Pancreas (tissue), 10 donors: ENCODE measurements around the gene AATF. TPM values are rescaled to one million over a fixed set of nuclear protein-coding genes. Genes with fewer than 3 reads are reported as not detected.

Source experiments
- ATAC-seq, 4 donors: fragments of 200-7000 bp; cut with Tn5 transposase; one replicate each; pipeline versions ENCODE4 v1.8.0 to v1.9.1; 2020; ENCODE audit warnings: mild to moderate bottlenecking in 4 of 4, moderate library complexity in 4 of 4
- DNase-seq, 6 donors: peaks; one replicate each; pipeline ENCODE4 v3.0.0-alpha.2; 2020
- FAIRE-seq: peaks from 2 replicates; lab custom pipeline; 2012; peaks lifted over from hg19 to GRCh38; lab: Jason Lieb, UNC
- H3K27ac ChIP-seq, 4 donors: fragments of 200-600 bp; sonication (generic); 1 replicate in 3 of 4; 2 replicates in 1 of 4; pipeline versions ENCODE4 v1.5.0 to v1.8.0; 2020
- H3K27me3 ChIP-seq, 4 donors: fragments of 200-600 bp; one replicate each; pipeline ENCODE4 v1.8.0; 2021
- H3K36me3 ChIP-seq, 3 donors: fragments of 200-600 bp; sonication (generic) in 1 of 3; one replicate each; pipeline versions ENCODE4 v1.5.0 to v1.8.0; 2020 to 2021
- H3K4me1 ChIP-seq, 3 donors: fragments of 200-600 bp; one replicate each; pipeline ENCODE4 v1.8.0; 2021
- H3K4me3 ChIP-seq, 4 donors: fragments of 200-600 bp; sonication (generic) in 2 of 4; one replicate each; pipeline versions ENCODE4 v1.5.0 to v1.8.0; 2020 to 2021
- H3K9me3 ChIP-seq, 4 donors: fragments of 200-600 bp; one replicate each; pipeline ENCODE4 v1.8.0; 2021
- WGBS, 2 donors: extraction: QIAGEN DNeasy Blood & Tissue Kit; methylation state at CpG; one replicate each; pipeline ENCODE4 v1.1.7; 2013; 5-methylcytosine and 5-hydroxymethylcytosine counted together
- intact Hi-C, 3 donors: fragments of 100-400 bp; cut with DNase I; formaldehyde crosslinking; loops; one replicate each; pipeline versions ENCODE4 v1.11.1 to v1.14.2; 2022
- polyA plus RNA-seq, 2 donors: library from polyadenylated mRNA; stranded (reverse); fragments of 200-250 nt; gene quantifications; one replicate each; pipeline ENCODE4 v1.2.3, GENCODE V29; 2013
- total RNA-seq, 6 donors: library from RNA; stranded (reverse); fragmentation: NEBNext Ultra II Directional in 4 of 6; extraction: Animal tissue kit (Norgen Biotek cat#: 25700) in 4 of 6; gene quantifications; one replicate each; pipeline versions ENCODE4 v1.2.1 to v1.2.4, GENCODE V29; 2021 to 2023
- TF ChIP-seq, protein P1 (sequence below), 4 donors: fragments of 200-600 bp; sonication (generic) in 3 of 4; IDR thresholded peaks; one replicate each; pipeline versions ENCODE4 v1.5.0 to v1.8.0; 2021; ENCODE audit warnings: antibody characterized with exemption in 4 of 4
- donor health status: healthy with polysubstance abuse.
- donor health status: DM: no; HTN: no; CAD: no; lungs with moderate emphysema.
- donor health status: DM: no; HTN: no; CAD: no.
- donor health status: control.
- donor health status: control.
- donor health status: Bipolar disorder and iron deficiency.
- donor health status: DM: yes; HTN: yes; CAD: no.
- donor health status: DM: no; HTN: no; CAD: no.
- donor health status: DM: no; HTN: no; CAD: no.
- donor health status: DM: yes; HTN: yes; CAD: no.

The AATF gene
- total and polyA plus RNA-seq, 8 donors = 20.1 to 38.4 (median 28.5) TPM

DNA sequence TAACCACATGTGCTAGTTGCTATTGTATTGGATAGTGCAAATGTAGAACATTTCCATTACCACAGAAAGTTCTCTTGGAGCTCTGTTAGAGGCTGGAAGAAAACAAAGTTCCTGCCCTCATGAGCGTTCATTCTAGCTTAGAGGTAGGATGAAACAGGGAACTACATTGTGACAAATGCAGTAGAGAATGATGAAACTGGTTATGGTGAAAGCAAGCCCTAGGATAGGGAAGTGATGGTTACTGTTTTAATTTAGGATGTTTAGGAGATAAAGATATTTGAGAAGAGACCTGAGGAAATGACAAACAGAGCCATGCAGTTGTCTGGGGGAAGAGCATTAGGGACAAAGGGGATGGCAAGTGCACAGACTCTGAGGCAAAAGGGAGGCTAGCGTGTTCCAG lies 50.7 kb downstream of the AATF start:
- DNase-seq = no peak
- H3K27ac ChIP-seq = no peak overlapping the region
- H3K4me3 ChIP-seq = no peak overlapping the region
- WGBS, 2 donors = 96% methylated on average over 2 of the region's 2 CpGs
- H3K9me3 ChIP-seq = no peaks in the 10 kb centered on the region
- no peaks in the 10 kb centered on the region for H3K27me3 ChIP-seq
- H3K36me3 ChIP-seq = peaks cover 0 to 15% (median 0%) of the 10 kb centered on the region in 3 donors
- FAIRE-seq = no peak
- TF ChIP-seq, protein P1, sequence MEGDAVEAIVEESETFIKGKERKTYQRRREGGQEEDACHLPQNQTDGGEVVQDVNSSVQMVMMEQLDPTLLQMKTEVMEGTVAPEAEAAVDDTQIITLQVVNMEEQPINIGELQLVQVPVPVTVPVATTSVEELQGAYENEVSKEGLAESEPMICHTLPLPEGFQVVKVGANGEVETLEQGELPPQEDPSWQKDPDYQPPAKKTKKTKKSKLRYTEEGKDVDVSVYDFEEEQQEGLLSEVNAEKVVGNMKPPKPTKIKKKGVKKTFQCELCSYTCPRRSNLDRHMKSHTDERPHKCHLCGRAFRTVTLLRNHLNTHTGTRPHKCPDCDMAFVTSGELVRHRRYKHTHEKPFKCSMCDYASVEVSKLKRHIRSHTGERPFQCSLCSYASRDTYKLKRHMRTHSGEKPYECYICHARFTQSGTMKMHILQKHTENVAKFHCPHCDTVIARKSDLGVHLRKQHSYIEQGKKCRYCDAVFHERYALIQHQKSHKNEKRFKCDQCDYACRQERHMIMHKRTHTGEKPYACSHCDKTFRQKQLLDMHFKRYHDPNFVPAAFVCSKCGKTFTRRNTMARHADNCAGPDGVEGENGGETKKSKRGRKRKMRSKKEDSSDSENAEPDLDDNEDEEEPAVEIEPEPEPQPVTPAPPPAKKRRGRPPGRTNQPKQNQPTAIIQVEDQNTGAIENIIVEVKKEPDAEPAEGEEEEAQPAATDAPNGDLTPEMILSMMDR (IDR thresholded peaks at IDR 0.05) = no peak
- intact Hi-C loops = no loop called here
- H3K4me1 ChIP-seq = no peaks in the 10 kb centered on the region
- ATAC-seq = no peak

DNA sequence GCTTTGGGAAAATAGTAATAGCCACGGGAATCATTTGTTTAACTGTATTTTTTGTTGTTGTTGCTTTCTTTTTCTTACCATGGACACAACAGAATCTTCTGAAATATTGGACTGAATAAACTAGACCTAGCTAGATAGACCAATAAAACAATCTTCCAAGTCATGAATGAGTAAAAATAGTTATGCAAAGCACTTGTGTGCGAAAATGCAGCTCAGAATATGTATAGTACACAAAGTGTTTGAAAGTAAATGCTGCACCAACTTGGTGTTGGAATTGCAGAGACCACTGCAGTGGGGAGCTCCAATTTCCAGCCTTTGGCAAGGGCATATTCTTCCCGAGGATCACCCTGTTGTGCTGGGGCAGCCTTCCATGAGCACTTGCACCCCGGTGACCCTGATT lies 68.0 kb downstream of the AATF start:
- TF ChIP-seq, protein P1 (IDR thresholded peaks at IDR 0.05) = no peak
- no peaks in the 10 kb centered on the region for H3K4me1 ChIP-seq
- H3K36me3 ChIP-seq = peaks cover 0 to 4% (median 0%) of the 10 kb centered on the region in 3 donors
- H3K9me3 ChIP-seq = no peaks in the 10 kb centered on the region
- no peak overlapping the region for H3K27ac ChIP-seq
- 89 to 91% methylated on average over 4 of the region's 4 CpGs for WGBS, 2 donors
- H3K4me3 ChIP-seq = no peak overlapping the region
- FAIRE-seq (no peak), ATAC-seq (no peak), DNase-seq (no peak)
- no peaks in the 10 kb centered on the region for H3K27me3 ChIP-seq
- intact Hi-C loops = no loop called here

DNA sequence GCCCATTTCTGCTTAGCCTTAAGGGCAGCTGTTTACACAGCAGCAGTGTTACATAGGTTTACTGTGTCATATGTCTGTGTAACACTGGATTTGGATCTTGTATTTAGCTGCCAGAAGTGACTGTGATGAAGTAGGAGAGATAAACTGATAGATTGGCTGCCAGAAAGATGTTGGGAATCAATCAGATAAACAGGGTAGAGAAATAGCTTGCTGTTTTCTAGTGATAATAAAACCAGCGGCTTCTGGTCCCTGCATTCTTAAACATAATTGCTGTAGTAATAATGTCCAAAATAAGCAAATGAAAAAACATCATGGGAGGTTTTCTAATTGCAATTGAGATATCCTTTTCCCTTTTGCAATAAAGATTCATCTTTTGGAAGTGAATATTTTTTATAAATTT lies 68.7 kb downstream of the AATF start:
- Histone ChIP-seq H3K27me3 (no peaks in the 10 kb centered on the region), H3K9me3 (no peaks in the 10 kb centered on the region), H3K4me3 (no peak overlapping the region), H3K27ac (no peak overlapping the region), H3K36me3 (peaks cover 0 to 4% (median 0%) of the 10 kb centered on the region in 3 donors), H3K4me1 (no peaks in the 10 kb centered on the region)
- DNase-seq (no peak), FAIRE-seq (no peak), ATAC-seq (no peak)
- intact Hi-C loops = no loop called here
- TF ChIP-seq, protein P1 (IDR thresholded peaks at IDR 0.05) = no peak
- 84 to 94% methylated on average over 1 of the region's 1 CpG for WGBS, 2 donors

DNA sequence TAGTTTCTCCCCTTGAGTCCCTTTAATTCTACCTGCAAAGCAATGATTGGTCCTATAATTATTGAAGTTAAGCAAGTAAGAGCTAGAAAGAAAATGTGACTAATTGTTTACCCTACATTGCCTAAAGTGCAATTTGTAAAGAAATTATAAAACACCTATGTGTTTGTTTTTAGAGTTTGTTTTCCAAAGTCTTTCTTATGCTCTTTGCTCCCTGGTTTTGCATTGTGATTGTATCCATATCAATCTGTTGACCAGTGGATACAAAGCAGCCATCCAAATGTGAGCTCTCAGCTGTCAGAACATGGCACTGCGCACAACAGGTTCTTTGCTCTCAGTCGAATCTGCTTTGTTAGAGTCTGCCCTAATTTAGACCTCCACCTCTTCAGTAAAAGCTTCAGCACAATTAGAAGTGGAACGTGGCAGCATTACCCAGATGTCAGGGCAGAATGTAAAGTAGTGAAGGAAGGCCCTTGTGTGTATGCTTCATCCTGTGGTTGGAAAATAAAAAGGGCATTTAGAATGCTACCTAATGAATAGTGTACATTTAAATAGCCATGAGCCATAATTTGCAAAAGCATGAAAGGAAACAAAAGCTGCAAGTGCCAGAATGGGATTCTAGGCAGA lies 70.5 kb downstream of the AATF start:
- Histone ChIP-seq H3K4me3 (no peak overlapping the region), H3K4me1 (no peaks in the 10 kb centered on the region), H3K36me3 (peaks cover 0 to 4% (median 0%) of the 10 kb centered on the region in 3 donors), H3K9me3 (no peaks in the 10 kb centered on the region), H3K27me3 (no peaks in the 10 kb centered on the region), H3K27ac (no peak overlapping the region)
- intact Hi-C loops = no loop called here
- 84 to 89% methylated on average over 3 of the region's 3 CpGs for WGBS, 2 donors
- ATAC-seq (no peak), DNase-seq (no peak), FAIRE-seq (no peak)
- TF ChIP-seq, protein P1 (IDR thresholded peaks at IDR 0.05) = no peak

DNA sequence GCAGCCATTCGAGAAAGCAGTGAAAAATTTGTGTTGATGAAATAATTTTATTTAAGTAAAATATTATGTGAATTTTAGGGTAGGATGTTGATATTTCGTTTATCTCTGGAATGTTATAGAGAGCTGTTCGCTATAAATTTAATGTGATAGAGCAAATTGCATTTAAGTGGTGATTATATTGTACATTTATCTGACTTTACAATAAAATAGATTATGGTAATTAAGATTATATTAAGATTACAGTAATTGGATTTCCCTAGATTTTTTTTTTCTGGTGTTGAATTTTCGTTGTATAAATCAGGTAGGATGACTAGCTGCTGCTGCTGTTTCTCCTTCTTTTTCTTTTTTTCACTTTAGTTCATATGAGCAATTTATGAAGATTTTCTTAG lies 71.0 kb downstream of the AATF start:
- FAIRE-seq (no peak), DNase-seq (no peak), ATAC-seq (no peak)
- Histone ChIP-seq H3K9me3 (no peaks in the 10 kb centered on the region), H3K36me3 (peaks cover 0 to 4% (median 0%) of the 10 kb centered on the region in 3 donors), H3K4me1 (no peaks in the 10 kb centered on the region), H3K27me3 (no peaks in the 10 kb centered on the region), H3K4me3 (no peak overlapping the region), H3K27ac (no peak overlapping the region)
- 89 to 98% methylated on average over 4 of the region's 4 CpGs for WGBS, 2 donors
- intact Hi-C loops = no loop called here
- TF ChIP-seq, protein P1 (IDR thresholded peaks at IDR 0.05) = no peak
